ENCODE data around the gene CELF1. TPM values are rescaled to one million over a fixed set of nuclear protein-coding genes. Genes with fewer than 3 reads are reported as not detected.

CELF1 gene
- total and polyA plus RNA-seq, 2 of the 4 experiments (the other 2 are of a cell fraction) = 63.3 to 135 TPM

DNA sequence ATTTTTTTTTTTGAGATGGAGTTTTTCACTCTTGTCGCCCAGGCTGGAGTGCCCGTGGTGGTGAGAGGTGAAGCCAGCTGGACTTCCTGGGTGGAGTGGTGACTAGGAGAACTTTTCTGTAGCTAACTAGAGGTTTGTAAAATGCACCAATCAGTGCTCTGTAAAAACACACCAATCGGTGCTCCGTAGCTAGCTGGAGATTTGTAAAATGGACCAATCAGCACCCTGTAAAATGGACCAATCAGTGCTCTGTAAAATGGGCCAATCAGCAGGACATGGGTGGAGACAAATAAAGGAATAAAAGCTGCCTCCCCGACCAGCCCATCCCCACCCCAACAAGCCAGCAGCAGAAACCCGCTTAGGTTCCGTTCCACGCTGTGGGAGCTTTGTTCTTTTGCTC is 99.6 kb downstream of the CELF1 start:
- Histone ChIP-seq H3K9me1 (ENCODE audit: insufficient read depth, low read length) (no peaks in the 10 kb centered on the region), H4K91ac (ENCODE audit: insufficient read depth, low read depth, low read length) (no peak overlapping the region), H3K23ac (ENCODE audit: low read depth, low read length) (no peak overlapping the region), H2AK9ac (replicated peaks; ENCODE audit: low read depth, low read length, poor library complexity) (no peak overlapping the region), H3K4ac (ENCODE audit: low read depth, low read length) (no peak overlapping the region), H3K14ac (replicated peaks; ENCODE audit: low read depth, low read length) (no peak overlapping the region), H2BK120ac (ENCODE audit: low read depth, low read length) (no peak overlapping the region), H4K5ac (ENCODE audit: low read depth, low read length) (no peak overlapping the region), H2BK5ac (ENCODE audit: low read depth, low read length, poor library complexity, severe bottlenecking) (no peak overlapping the region), H2BK20ac (ENCODE audit: low read depth, low read length) (no peak overlapping the region), H2AK5ac (ENCODE audit: low read depth, low read length) (no peak overlapping the region), H3K27ac (ENCODE audit: insufficient read depth, low read length) (no peak overlapping the region), H4K8ac (ENCODE audit: low read depth in 2 of 2, low read length in 2 of 2) (no peak overlapping the region), H2BK15ac (ENCODE audit: low read depth, low read length) (no peak overlapping the region), H3K9ac (ENCODE audit: low read depth, low read length) (no peak overlapping the region), H3K56ac (ENCODE audit: extremely low read depth, insufficient read depth, low read length) (no peak overlapping the region), H3K9me3 (ENCODE audit: control insufficient read depth, insufficient read depth, low read length) (no peaks in the 10 kb centered on the region), H3K36me3 (ENCODE audit: control insufficient read depth, insufficient read depth, low read length) (no peaks in the 10 kb centered on the region), H3K18ac (ENCODE audit: low read depth, low read length) (no peak overlapping the region), H3K4me3 (ENCODE audit: insufficient read depth, low read depth, low read length) (no peak overlapping the region), H3K4me2 (ENCODE audit: low read depth, low read length) (no peak overlapping the region), H4K20me1 (ENCODE audit: insufficient read depth, low read length) (no peaks in the 10 kb centered on the region; the same call in 1 of the 2 replicates), H2AFZ (replicated peaks; ENCODE audit: low read length, poor library complexity) (no peak overlapping the region), H3K4me1 (ENCODE audit: control insufficient read depth, insufficient read depth, low read length) (no peaks in the 10 kb centered on the region), H3K27me3 (ENCODE audit: control insufficient read depth, insufficient read depth, low read length) (no peaks in the 10 kb centered on the region), H3K79me1 (ENCODE audit: low read depth in 1 of 2, low read length in 2 of 2) (no peaks in the 10 kb centered on the region)
- dilution Hi-C loops (cut with HindIII; ENCODE audit: low sequenced_read_pairs, unreplicated experiment) = no loop called here
- in situ Hi-C loops (cut with MboI; ENCODE audit: low sequenced_read_pairs) = no loop called here
- intact Hi-C loops (cut with micrococcal nuclease) = no loop called here
- POLR2A ChIA-PET (ENCODE audit: unreplicated experiment) = no interaction called here
- no peak for ATAC-seq (ENCODE audit: low read depth)
- 96% methylated on average over 4 of the region's 8 CpGs; no CpG with 5 or more reads in 1 of the 2 experiments for WGBS, 2 experiments (ENCODE audit: extremely low coverage in 2 of 2, insufficient read length in 1 of 2)
- TF ChIP-seq RFX5 (IDR thresholded peaks at IDR 0.05; ENCODE audit: low read depth, low read length) = no peak
- no peak for TF ChIP-seq RAD21 (IDR thresholded peaks at IDR 0.05; ENCODE audit: low read length)
- TF ChIP-seq SMC3 (IDR thresholded peaks at IDR 0.05; ENCODE audit: low read depth, low read length) = no peak
- no peak for TF ChIP-seq NFE2L2 (IDR thresholded peaks at IDR 0.05; ENCODE audit: low read depth, low read length)
- TF ChIP-seq, protein P1, sequence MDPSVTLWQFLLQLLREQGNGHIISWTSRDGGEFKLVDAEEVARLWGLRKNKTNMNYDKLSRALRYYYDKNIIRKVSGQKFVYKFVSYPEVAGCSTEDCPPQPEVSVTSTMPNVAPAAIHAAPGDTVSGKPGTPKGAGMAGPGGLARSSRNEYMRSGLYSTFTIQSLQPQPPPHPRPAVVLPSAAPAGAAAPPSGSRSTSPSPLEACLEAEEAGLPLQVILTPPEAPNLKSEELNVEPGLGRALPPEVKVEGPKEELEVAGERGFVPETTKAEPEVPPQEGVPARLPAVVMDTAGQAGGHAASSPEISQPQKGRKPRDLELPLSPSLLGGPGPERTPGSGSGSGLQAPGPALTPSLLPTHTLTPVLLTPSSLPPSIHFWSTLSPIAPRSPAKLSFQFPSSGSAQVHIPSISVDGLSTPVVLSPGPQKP (IDR thresholded peaks at IDR 0.05; ENCODE audit: borderline replicate concordance, low read depth, low read length) = no peak
- TF ChIP-seq MXI1 (IDR thresholded peaks at IDR 0.05; ENCODE audit: borderline replicate concordance, low read depth, low read length) = no peak
- no peak for TF ChIP-seq CHD1 (IDR thresholded peaks at IDR 0.05; ENCODE audit: low read depth, low read length)
- no peak for TF ChIP-seq POLR2A (IDR thresholded peaks at IDR 0.05; ENCODE audit: low read depth, low read length)
- TF ChIP-seq, protein P2, sequence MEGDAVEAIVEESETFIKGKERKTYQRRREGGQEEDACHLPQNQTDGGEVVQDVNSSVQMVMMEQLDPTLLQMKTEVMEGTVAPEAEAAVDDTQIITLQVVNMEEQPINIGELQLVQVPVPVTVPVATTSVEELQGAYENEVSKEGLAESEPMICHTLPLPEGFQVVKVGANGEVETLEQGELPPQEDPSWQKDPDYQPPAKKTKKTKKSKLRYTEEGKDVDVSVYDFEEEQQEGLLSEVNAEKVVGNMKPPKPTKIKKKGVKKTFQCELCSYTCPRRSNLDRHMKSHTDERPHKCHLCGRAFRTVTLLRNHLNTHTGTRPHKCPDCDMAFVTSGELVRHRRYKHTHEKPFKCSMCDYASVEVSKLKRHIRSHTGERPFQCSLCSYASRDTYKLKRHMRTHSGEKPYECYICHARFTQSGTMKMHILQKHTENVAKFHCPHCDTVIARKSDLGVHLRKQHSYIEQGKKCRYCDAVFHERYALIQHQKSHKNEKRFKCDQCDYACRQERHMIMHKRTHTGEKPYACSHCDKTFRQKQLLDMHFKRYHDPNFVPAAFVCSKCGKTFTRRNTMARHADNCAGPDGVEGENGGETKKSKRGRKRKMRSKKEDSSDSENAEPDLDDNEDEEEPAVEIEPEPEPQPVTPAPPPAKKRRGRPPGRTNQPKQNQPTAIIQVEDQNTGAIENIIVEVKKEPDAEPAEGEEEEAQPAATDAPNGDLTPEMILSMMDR (conservative IDR thresholded peaks at IDR 0.05; ENCODE audit: low read depth, low read length) = no peak
- no peak for TF ChIP-seq FOS (IDR thresholded peaks at IDR 0.05; ENCODE audit: low read depth, low read length)
- TF ChIP-seq BHLHE40 (IDR thresholded peaks at IDR 0.05; ENCODE audit: low read depth, low read length) = no peak
- no peak for TF ChIP-seq RCOR1 (IDR thresholded peaks at IDR 0.05; ENCODE audit: insufficient replicate concordance, low read length)
- TF ChIP-seq CEBPB (IDR thresholded peaks at IDR 0.05; ENCODE audit: low read depth, low read length) = no peak
- no peak for TF ChIP-seq MAFK (IDR thresholded peaks at IDR 0.05; ENCODE audit: low read depth, low read length)
- TF ChIP-seq MAZ (IDR thresholded peaks at IDR 0.05; ENCODE audit: borderline replicate concordance, low read depth, low read length) = no peak
- TF ChIP-seq, protein P3, sequence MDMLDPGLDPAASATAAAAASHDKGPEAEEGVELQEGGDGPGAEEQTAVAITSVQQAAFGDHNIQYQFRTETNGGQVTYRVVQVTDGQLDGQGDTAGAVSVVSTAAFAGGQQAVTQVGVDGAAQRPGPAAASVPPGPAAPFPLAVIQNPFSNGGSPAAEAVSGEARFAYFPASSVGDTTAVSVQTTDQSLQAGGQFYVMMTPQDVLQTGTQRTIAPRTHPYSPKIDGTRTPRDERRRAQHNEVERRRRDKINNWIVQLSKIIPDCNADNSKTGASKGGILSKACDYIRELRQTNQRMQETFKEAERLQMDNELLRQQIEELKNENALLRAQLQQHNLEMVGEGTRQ (IDR thresholded peaks at IDR 0.05; ENCODE audit: low read depth, low read length) = no peak
- DNase-seq = no peak
- CTCF ChIA-PET = interaction anchor here (0.6 kb wide), 1 partner anchor 203 kb away, joined by 3 read pairs; no protein-coding TSS in a partner anchor
- no TSS peak for BruUV-seq (replicated peaks)

Data from IMR-90 (cell line).